HG03095 (cell line): ENCODE data around the gene TTC14.
A peak's percentile ranks its signal among the peaks of the same experiment; 100 is the strongest.

Source experiments
- ATAC-seq: cut with Tn5 transposase; IDR thresholded peaks from one replicate; pipeline ENCODE4 v1.9.1; 2021; ENCODE audit warnings: moderate library complexity; ENCODE audit not compliant: unreplicated experiment

The TTC14 gene

GRCh38 chr3:180626844-180627243 is 24.9 kb downstream of the TTC14 start:
- peak; percentile 91 for ATAC-seq

GRCh38 chr3:180630371-180630770 is 28.4 kb downstream of the TTC14 start:
- ATAC-seq, result no peak

GRCh38 chr3:180631317-180631716 is 29.4 kb downstream of the TTC14 start:
- no peak for ATAC-seq

- ATAC-seq, result no peak
Observed at GRCh38 chr3:180633722-180634121, 31.8 kb downstream of the TTC14 start.

- no peak for ATAC-seq
Observed at GRCh38 chr3:180640987-180641386, 39.0 kb downstream of the TTC14 start.

GRCh38 chr3:180646187-180646790 is 44.3 kb downstream of the TTC14 start:
- no peak for ATAC-seq

- no peak for ATAC-seq
Observed at GRCh38 chr3:180656406-180656805, 54.4 kb downstream of the TTC14 start.

- ATAC-seq, result no peak
Observed at GRCh38 chr3:180657094-180657493, 55.1 kb downstream of the TTC14 start.
